RPMI7951 (cell line): ENCODE results near the gene CEBPG. TPM values are rescaled to one million over a fixed set of nuclear protein-coding genes. Genes with fewer than 3 reads are reported as not detected.

Experiments used
- DNase-seq: peaks from one replicate; pipeline ENCODE4 v3.0.0-alpha.2; 2012; ENCODE audit warnings: low read depth
- total RNA-seq: library from RNA; depleted of rRNA; stranded (reverse); fragments of >200 nt; shearing (Covaris generic); gene quantifications from 2 replicates; pipeline ENCODE4 v1.2.3, GENCODE V29; 2014

CEBPG gene
- total RNA-seq, 1 experiment from 2014 or later = 15.0 TPM

- DNase-seq = no peak
Observed at GRCh38 chr19:33405553-33406461, 32.3 kb downstream of the CEBPG start.

DNA sequence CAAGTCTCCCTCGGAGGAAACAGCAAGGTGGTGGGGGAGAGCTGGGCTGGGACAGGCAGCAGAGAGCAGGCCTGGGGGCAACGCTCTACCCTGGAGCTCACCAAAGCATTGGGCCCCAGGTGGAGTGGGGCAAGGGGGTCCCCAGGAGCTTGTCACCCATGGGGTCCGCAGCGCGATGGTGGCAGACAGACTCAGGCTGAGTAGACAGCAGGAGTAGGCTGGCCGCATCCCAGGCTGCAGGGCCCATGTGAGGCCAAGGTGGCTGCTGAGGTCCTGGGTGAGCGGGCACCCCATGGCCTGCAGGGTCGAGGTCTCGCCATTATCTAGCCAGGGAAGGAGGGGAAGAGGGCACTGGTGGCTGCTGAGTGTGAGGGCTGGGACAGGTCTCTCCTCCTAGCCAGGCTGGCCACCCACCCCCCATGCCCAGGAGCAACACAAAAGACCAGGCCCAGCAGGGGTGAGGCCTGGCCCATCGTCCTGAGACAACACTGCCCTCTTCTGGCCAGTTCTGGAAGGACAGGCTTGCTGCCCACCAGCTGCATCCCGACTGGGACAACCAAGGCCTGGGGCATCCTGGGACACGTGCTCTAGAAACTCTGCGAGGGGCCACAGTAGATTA is 33.1 kb downstream of the CEBPG start:
- DNase-seq = peak; percentile 38

- DNase-seq = no peak
Observed at GRCh38 chr19:33407140-33407551, 33.6 kb downstream of the CEBPG start.

DNA sequence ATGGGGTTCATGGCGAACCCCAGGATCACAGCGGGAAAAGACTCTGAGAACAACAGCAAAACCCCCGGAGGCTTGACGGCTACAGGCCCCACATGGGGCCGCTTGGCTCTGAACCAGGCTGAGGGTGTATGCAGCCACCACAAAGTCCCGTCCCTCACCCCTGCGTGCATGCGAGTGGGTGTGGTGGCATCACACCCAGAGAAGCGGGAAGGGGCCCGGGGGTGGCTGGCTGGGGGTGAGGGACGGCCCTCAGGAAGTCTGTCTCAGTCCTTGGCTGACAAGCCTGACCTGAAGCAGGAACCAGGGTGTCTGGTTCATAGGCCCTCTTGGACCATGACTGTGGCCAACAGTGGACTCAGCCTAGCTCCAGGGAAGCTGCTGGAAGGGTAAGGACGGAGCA is 34.2 kb downstream of the CEBPG start:
- DNase-seq = no peak

DNA sequence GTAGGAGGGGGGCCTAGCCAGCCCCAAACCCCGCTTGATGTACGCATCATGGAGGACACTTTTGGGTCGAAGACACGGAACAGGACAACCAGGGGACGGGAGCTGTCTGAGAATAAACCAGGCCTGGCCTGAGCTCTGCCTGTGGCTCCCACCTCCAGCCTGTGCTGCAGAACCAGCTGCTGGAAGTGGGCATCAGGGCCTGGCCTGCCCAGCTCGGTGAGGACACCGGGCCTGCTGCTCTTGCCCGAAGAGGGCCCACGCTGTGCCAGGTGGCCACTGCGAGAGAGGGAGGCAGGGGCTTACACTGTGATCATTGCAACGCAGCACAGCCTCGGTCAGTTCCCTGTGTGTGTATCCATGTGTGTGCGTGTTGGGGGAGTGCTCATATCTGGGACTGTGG is 34.6 kb downstream of the CEBPG start:
- DNase-seq = no peak

DNA sequence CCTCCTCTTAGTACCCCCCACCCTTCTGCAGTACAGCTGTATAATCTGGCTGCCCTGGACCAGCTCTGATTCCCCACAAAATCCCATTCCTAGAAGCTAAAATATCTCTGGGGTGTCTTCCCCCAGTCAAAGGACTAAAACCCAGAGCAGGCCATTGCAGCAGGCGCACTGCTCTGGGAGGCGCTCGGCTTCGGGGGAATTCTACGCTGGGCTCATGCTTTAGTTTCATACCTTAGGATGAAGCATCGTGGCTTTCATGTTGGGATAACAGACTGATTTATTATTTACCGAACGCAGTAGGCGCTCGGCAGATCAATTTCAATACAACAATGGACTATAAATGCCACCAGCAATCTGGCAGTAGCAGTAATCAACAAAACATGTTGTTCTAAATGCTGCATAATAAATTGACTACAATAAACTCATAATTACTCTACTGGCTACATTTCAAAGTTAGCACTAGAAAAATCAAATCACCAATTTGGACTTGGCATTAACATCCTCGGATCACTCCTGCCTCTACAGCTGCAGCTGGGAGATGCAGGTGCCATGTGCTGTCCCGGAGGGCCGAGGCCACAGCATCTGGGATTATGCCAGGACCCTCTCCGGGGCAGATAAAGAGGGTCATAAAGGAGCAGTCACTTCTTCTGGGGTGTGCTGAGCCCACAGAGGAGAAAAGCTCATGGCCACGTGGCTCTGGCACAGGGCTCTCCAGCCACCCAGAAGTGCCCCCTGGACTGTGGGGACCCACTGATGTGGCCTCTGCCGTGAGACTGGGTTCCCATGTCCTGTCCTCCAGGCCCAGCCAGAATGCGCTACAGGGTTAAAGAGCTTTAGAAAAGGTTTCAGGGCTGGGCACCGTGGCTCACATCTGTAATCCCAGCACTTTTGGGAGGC is 35.3 kb downstream of the CEBPG start:
- DNase-seq = no peak

DNA sequence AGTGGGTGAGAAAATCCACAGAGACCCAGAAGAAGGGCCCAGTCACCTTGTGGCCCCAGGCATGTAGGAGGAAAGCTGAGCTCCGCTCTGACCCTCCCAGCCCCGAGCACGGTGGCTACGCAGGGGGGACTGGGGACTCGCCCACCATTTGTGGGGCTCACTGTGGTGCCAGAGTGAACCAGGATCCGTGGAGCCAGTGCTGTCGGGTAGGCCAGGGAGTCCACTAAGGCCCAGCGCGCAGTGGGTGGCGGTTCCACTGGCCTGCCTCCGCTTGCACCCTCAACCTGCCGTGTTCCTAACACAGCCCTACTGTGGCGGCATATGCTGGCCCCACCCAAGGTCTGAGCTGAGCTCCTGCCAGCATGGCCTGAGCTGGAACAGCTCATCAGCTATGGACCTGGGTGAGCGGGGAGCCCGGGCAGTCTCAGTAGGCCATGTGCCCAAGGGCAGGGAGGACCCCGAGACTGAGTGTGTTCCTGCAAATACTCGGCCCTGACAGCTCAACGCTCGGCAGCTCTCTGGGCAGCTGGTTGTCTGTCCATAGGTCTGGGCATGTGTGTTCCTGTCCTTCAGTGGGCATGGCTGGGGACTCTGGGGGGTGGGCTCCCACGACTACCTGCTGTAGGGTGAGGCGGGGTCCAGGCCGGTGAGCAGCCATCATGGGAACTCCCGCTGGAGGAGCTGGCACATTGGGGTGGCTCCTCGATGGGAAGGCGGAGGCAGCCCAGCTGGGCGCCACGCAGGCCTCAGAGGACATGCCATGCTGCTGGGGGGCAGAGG is 36.6 kb downstream of the CEBPG start:
- no peak for DNase-seq

GRCh38 chr19:33410915-33411401 is 37.4 kb downstream of the CEBPG start:
- no peak for DNase-seq

GRCh38 chr19:33411621-33412180 is 38.2 kb downstream of the CEBPG start:
- no peak for DNase-seq

DNA sequence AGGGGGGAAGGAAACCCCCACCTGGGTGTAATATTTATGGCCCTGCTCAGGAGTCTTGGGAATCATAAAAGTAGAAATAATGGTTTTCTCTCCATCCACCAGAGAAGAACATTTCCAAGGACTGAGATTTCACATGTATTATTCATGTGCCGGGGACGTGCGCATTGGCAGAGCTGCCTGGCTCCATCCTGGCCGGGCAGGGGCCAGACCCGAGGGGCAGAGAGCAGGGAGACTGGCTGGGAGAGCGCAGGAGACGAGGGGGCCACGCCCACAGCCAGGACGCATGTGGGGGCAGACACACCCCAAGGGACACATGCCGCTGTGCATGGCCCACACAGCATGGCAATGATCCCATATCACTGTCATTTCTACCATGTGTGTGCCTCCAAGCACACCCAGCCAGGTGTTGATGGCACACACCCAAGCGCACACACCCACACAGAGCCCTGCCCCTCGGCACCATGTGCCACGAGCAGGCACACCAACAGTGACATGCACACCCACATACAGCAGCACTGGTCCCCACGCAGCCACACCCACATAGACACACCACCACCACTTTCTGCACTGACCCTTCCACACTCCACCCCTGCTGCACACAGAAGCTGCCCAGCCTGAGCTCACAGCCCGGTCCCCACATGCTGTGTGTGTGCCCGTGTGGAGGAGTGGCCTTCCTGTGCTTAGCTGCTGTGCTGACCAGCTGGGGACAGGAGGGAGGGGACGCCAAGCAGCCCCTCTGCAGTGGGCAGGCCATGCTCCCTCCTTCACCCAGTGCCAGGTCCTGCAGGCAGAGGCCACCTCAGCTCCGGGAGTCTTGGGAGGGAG is 39.3 kb downstream of the CEBPG start:
- no peak for DNase-seq

DNA sequence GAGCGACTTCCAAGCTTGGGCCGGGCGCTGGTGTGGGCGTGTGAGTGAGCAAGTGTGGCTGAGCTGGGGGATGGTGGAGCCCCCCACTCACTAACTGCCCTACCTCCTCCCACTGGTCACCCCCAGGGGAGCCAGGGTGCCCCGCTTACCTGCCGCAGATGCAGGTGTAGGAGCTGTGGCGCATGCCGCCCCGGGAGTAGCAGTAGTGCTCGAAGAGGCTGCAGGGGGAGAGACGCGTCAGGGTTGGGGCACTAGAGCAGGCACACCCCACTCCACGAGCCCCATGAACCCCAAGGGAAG is 39.9 kb downstream of the CEBPG start:
- DNase-seq = no peak

DNA sequence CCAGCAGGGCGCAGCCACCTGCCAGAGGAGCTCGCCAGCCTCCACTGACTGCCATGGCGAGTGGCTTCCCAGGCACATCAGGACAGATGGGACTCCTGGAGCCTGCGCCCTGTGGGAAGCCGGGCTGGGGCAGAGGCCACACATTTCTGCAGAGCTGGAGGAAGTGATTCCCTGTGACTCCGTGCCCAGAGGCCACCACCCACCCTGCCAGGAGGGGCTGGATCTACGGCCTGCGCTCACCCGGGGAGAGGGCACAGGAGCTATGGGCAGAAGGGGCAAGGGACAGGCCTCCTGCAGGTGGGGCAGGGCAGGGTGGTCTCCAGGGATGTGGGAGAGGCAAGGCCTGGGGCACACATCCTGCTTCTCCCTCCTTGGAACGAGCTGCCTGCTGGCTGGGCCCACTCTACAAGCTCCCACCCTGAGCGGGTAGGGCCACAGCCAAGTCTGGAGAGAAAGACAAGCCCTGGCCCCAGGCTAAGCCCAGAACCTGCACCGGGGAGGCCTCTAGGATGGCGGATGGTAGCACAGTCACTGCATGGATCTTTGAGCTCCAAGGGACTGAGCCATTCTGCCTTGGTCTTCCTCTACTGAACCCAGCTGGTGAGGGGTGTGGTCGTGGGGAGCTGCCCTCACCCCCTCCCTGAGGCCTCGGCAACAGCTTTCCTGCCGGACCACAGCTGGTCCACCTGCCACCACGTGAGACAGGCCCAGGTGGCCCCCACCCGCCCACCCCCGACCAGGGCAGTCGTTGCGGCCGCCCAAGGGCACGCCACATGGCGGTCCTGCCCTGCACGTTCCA is 40.6 kb downstream of the CEBPG start:
- no peak for DNase-seq

- DNase-seq = no peak
Observed at GRCh38 chr19:33414667-33415605, 41.4 kb downstream of the CEBPG start.

- DNase-seq = peak; percentile 54
Observed at GRCh38 chr19:33416307-33417215, 43.1 kb downstream of the CEBPG start.

GRCh38 chr19:33417751-33418150 is 44.2 kb downstream of the CEBPG start:
- DNase-seq = no peak

DNA sequence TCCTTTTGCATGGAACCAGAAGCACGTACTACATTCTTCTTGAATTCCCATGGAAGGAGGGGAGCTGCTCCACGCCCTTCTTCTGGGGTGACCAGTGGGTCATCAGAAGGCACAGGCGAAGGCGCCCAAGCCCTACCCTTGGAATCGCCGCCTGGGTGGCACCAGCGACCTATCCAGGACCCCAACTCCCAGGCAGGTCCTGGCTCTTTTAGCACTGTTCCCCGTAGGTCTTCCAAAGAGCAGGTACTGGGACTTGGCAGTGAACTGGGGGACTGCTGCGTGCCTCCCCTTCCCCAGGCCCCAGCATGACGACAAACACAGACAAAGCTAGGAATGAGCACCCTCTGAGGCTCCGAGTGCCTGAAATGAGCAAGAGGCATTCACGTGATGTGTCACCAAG is 45.0 kb downstream of the CEBPG start:
- no peak for DNase-seq
